Thyroid gland (tissue), 4 donors: ENCODE data around the gene SYS1. TPM values are rescaled to one million over a fixed set of nuclear protein-coding genes. Genes with fewer than 3 reads are reported as not detected.

Experiments
- DNase-seq, 2 donors: peaks; one replicate each; pipeline ENCODE4 v3.0.0-alpha.2; 2019
- H3K27ac ChIP-seq, 3 donors: fragments of 200-600 bp; sonication (generic); 1 replicate in 2 of 3; 2 replicates in 1 of 3; pipeline ENCODE4 v1.5.1; 2016 to 2019; ENCODE audit warnings: mild to moderate bottlenecking in 1 of 3, moderate library complexity in 1 of 3
- H3K27me3 ChIP-seq: fragments of 200-600 bp; sonication (generic); one replicate; pipeline ENCODE4 v1.5.1; 2019
- H3K36me3 ChIP-seq, 2 donors: fragments of 200-600 bp; sonication (generic); one replicate each; pipeline ENCODE4 v1.5.1; 2016 to 2019
- H3K4me1 ChIP-seq, 2 donors: fragments of 200-600 bp; sonication (generic); one replicate each; pipeline ENCODE4 v1.5.1; 2017 to 2019
- H3K4me3 ChIP-seq, 3 donors: fragments of 200-600 bp; sonication (generic); replicated peaks in 1 of 3; 1 replicate in 2 of 3; 2 replicates in 1 of 3; pipeline ENCODE4 v1.5.1; 2016; ENCODE audit warnings: mild to moderate bottlenecking in 1 of 3
- H3K9me3 ChIP-seq: fragments of 200-600 bp; sonication (generic); one replicate; pipeline ENCODE4 v1.5.1; 2017
- POLR2A ChIP-seq, 2 donors: fragments of 450-650 bp; IDR thresholded peaks; one replicate each; pipeline ENCODE4 v1.6.1; 2017; ENCODE audit warnings: antibody characterized with exemption in 2 of 2, mild to moderate bottlenecking in 2 of 2, moderate library complexity in 1 of 2
- WGBS, 2 donors: methylation state at CpG; one replicate each; pipeline ENCODE4 v1.1.5; 2017; 5-methylcytosine and 5-hydroxymethylcytosine counted together
- intact Hi-C: fragments of 100-400 bp; cut with DNase I; formaldehyde crosslinking; loops from one replicate; pipeline ENCODE4 v1.15.1; 2023
- total RNA-seq, 4 donors: library from RNA; depleted of rRNA; stranded (reverse); fragments of >200 nt; gene quantifications; one replicate each; pipeline ENCODE4 v1.2.3, GENCODE V29; 2016
- TF ChIP-seq, protein P1 (sequence below), 6 experiments: fragments of 200-600 bp in 3 of 6; fragments of 450-650 bp in 3 of 6; sonication (generic) in 3 of 6; IDR thresholded peaks; one replicate each; pipeline ENCODE4 v1.5.1; 2016 to 2019; ENCODE audit warnings: antibody characterized with exemption in 6 of 6, mild to moderate bottlenecking in 2 of 6, inconsistent platforms in 1 of 6, moderate library complexity in 1 of 6

Gene SYS1
- total RNA-seq, 4 donors from 2014 or later = 52.7 to 86.1 (median 76.6) TPM

DNA sequence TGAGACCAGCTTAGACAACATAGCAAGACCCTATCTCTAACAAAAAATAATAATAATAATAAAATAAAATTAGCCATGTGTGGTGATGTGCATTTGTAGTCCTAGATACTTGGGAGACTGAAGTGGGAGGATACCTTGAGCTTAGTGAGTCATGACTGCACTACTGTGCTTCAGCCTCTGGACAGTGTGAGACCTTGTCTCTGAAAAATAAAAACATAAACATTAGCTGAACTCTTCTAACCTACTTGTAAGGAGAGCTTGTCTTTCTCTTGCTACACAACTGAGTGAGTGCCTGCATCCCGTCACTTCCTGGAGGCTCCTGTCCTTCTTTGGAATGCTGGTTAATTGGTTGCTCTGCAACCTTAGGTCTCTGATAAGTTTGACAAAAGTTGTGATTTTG, 40.0 kb downstream of the SYS1 start:
- no peaks in the 10 kb centered on the region for H3K36me3 ChIP-seq
- WGBS, 2 donors = 94 to 97% methylated on average over 1 of the region's 1 CpG
- no peak overlapping the region for H3K27ac ChIP-seq
- no peaks in the 10 kb centered on the region for H3K9me3 ChIP-seq
- no peak overlapping the region for H3K4me3 ChIP-seq
- TF ChIP-seq POLR2A (IDR thresholded peaks at IDR 0.05) = no peak
- TF ChIP-seq, protein P1, sequence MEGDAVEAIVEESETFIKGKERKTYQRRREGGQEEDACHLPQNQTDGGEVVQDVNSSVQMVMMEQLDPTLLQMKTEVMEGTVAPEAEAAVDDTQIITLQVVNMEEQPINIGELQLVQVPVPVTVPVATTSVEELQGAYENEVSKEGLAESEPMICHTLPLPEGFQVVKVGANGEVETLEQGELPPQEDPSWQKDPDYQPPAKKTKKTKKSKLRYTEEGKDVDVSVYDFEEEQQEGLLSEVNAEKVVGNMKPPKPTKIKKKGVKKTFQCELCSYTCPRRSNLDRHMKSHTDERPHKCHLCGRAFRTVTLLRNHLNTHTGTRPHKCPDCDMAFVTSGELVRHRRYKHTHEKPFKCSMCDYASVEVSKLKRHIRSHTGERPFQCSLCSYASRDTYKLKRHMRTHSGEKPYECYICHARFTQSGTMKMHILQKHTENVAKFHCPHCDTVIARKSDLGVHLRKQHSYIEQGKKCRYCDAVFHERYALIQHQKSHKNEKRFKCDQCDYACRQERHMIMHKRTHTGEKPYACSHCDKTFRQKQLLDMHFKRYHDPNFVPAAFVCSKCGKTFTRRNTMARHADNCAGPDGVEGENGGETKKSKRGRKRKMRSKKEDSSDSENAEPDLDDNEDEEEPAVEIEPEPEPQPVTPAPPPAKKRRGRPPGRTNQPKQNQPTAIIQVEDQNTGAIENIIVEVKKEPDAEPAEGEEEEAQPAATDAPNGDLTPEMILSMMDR (IDR thresholded peaks at IDR 0.05) = no peak
- no peak for DNase-seq
- intact Hi-C loops = no loop called here
- no peaks in the 10 kb centered on the region for H3K27me3 ChIP-seq
- H3K4me1 ChIP-seq = peaks cover 0 to 6% of the 10 kb centered on the region in 2 donors

GRCh38 chr20:45404438-45404837, 41.5 kb downstream of the SYS1 start:
- WGBS, 2 donors = 88 to 96% methylated on average over 1 of the region's 1 CpG
- peaks cover 0 to 10% of the 10 kb centered on the region in 2 donors for H3K4me1 ChIP-seq
- H3K27ac ChIP-seq = no peak overlapping the region
- no peak overlapping the region for H3K4me3 ChIP-seq
- TF ChIP-seq, protein P1 (IDR thresholded peaks at IDR 0.05) = no peak
- TF ChIP-seq POLR2A (IDR thresholded peaks at IDR 0.05) = no peak
- no peaks in the 10 kb centered on the region for H3K9me3 ChIP-seq
- no peak for DNase-seq
- intact Hi-C loops = no loop called here
- H3K36me3 ChIP-seq = no peaks in the 10 kb centered on the region
- no peaks in the 10 kb centered on the region for H3K27me3 ChIP-seq

DNA sequence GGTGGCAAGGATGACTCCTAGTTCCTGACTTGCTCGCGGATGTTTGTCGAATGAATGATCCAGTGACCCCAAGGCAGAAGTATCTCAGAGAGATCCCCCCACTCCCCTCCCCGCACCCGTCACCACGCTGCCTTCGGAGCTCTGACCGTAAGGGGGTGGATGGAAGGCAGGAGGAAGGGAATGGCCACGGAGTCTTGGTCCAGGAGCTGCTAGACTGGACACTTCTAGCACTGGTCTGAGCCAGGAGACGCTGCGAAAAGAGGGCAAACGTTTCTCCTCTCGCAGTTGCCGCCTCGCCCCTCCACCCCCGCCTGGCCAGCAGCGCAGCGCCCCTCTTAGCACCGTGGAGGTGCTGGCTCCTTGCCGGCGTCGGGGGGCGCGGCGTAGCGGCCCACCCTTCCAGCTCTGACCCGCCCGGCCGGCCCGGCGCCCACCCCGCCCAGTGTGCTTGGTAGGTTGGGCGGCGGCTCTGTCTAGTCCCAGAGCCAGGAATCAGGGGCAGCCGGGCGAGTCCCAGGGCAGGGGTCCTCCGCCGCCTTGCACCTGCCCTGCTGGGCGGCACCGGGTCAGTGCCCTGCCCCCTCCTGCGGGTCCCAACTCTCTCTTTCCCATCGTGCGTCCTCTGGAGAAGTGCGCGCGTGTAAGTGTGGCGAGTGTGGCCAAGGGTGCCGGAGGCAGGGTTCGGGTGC, 42.8 kb downstream of the SYS1 start:
- no peaks in the 10 kb centered on the region for H3K36me3 ChIP-seq
- no peaks in the 10 kb centered on the region for H3K9me3 ChIP-seq
- intact Hi-C loops = no loop called here
- peak in 1 of 2 donors; percentile 12 for DNase-seq
- H3K4me3 ChIP-seq = peak overlapping the region; percentile 67 to 86 (median 72)
- peaks cover 0 to 10% of the 10 kb centered on the region in 2 donors for H3K4me1 ChIP-seq
- TF ChIP-seq, protein P1 (IDR thresholded peaks at IDR 0.05) = no peak
- TF ChIP-seq POLR2A (IDR thresholded peaks at IDR 0.05) = no peak
- WGBS, 2 donors = 5% methylated on average over 21 to 25 of the region's 49 CpGs
- H3K27me3 ChIP-seq = no peaks in the 10 kb centered on the region
- peak overlapping the region; percentile 70 to 90 (median 85) for H3K27ac ChIP-seq

DNA sequence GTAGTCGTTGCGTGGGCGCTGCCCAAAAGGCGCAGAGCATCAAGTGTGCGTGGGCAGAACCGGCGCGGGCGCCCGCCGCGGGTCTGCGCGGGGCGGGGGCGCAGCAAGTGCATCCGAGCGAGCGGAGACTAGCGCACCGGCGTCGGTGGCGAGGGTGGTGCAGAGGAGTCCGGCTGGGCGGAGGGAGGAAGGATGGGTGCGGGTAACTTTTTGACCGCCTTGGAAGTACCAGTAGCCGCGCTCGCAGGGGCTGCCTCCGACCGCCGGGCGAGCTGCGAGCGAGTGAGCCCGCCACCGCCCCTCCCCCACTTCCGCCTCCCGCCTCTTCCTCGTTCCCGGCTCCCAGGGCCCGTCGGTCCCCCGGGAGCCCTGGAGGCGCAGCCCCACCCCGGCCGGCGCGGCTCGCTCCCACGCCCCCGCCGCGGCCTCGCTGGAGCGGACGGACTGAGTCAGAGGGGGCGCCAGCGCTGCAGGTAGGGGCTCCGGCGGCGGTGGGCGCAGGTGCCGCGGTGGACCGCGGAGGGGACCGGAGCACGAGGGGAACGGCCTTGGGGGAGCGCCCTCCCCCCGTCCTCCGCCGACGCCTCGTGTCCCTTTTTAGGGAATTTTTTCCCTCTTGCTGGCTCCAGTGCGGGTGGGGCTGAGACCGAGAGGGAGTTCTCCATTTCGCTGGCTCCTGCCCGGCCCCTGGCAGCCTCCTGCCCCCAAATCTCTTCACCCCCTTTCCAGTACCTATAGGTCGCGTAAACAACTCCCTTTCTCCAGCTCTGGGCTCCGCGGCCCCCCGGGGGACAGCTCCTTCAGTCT, 43.5 kb downstream of the SYS1 start:
- H3K27ac ChIP-seq = peak overlapping the region; percentile 70 to 90 (median 85)
- peak; percentile 48 to 56 for DNase-seq
- H3K4me3 ChIP-seq = peak overlapping the region; percentile 67 to 86 (median 72)
- H3K4me1 ChIP-seq = peaks cover 0 to 10% of the 10 kb centered on the region in 2 donors
- TF ChIP-seq POLR2A (IDR thresholded peaks at IDR 0.05) = no peak
- TF ChIP-seq, protein P1 (IDR thresholded peaks at IDR 0.05) = no peak
- intact Hi-C loops = no loop called here
- WGBS, 2 donors = 1% methylated on average over 27 to 38 of the region's 87 CpGs
- H3K9me3 ChIP-seq = no peaks in the 10 kb centered on the region
- H3K36me3 ChIP-seq = peaks cover 0 to 5% of the 10 kb centered on the region in 2 donors
- H3K27me3 ChIP-seq = no peaks in the 10 kb centered on the region
